PC-9 (cell line): ENCODE measurements around the gene IL13.

Experiments used
- CTCF ChIP-seq: fragments of 200-600 bp; sonication (generic); conservative IDR thresholded peaks from 2 replicates; pipeline ENCODE4 v1.6.1; 2017; ENCODE audit warnings: mixed run types, antibody characterized with exemption, mild to moderate bottlenecking, moderate library complexity
- EZH2 ChIP-seq: fragments of 200-600 bp; sonication (generic); IDR thresholded peaks from 2 replicates; pipeline ENCODE4 v1.8.0; 2017; ENCODE audit warnings: antibody characterized with exemption, low read depth

- TF ChIP-seq CTCF (no peak), EZH2 (no peak)
These were observed 18.3 kb upstream of the IL13 start for GRCh38 chr5:132639706-132640130.
